Astrocyte of the spinal cord (primary cell): ENCODE data around the gene KCNQ1.

ENCODE experiments used
- DNase-seq: peaks from one replicate; pipeline ENCODE4 v3.0.0; 2011; ENCODE audit warnings: low read depth, low spot score
- H3K4me3 ChIP-seq: 2 replicates; pipeline ENCODE4 v1.5.1; 2011; ENCODE audit warnings: low read depth, mild to moderate bottlenecking, low read length, moderate library complexity
- in situ Hi-C: cut with HindIII; loops from 2 replicates; pipeline ENCODE4 v1.10.0; 2017; ENCODE audit warnings: low sequenced_read_pairs
- TF ChIP-seq, protein P1 (sequence below): IDR thresholded peaks from 2 replicates; pipeline ENCODE4 v1.5.1; 2012; ENCODE audit warnings: low read depth, mild to moderate bottlenecking, low read length, inconsistent platforms

KCNQ1 gene

DNA sequence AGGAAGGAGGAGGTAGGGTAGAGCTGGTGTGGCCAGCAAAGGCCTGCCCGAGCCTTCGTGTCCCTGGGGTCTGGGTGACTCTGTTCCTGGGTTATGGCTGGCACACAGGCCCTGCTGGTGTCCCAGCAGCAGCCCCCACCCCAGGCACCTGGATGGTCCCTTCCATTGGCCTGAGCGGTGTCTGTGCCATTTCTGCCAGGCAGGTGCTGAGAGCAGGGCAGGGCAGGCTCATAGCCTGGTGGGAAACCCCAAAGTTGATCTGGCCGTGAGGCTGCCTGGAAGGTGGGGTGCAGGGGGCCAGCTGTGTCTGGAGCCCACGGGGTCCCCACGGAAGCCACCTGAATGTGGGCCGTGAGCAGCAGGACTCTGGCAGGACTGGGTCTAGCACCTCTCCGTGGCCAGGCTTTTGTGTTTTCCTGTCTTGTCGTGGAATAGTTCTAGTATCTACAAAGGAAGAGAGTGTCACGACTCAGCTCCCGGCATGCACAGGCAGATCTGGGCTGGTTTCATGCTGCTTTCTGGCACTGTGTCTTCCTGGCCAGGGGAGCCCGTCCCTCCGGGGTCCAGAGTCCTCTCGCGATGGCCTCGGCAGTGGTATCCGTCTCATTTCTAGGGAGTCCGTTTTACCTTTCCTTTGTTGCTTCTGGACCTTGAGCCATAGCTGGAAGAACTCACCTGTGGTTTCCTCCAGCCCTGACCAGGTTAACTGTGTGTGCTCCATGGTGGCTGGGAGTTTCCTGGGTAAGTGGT lies 83.7 kb downstream of the KCNQ1 start:
- H3K4me3 ChIP-seq, result no peak overlapping the region
- no peak for DNase-seq
- in situ Hi-C loops, result no loop called here
- TF ChIP-seq, protein P1, sequence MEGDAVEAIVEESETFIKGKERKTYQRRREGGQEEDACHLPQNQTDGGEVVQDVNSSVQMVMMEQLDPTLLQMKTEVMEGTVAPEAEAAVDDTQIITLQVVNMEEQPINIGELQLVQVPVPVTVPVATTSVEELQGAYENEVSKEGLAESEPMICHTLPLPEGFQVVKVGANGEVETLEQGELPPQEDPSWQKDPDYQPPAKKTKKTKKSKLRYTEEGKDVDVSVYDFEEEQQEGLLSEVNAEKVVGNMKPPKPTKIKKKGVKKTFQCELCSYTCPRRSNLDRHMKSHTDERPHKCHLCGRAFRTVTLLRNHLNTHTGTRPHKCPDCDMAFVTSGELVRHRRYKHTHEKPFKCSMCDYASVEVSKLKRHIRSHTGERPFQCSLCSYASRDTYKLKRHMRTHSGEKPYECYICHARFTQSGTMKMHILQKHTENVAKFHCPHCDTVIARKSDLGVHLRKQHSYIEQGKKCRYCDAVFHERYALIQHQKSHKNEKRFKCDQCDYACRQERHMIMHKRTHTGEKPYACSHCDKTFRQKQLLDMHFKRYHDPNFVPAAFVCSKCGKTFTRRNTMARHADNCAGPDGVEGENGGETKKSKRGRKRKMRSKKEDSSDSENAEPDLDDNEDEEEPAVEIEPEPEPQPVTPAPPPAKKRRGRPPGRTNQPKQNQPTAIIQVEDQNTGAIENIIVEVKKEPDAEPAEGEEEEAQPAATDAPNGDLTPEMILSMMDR, result no peak

- in situ Hi-C loops, result no loop called here
- H3K4me3 ChIP-seq, result no peak overlapping the region
- TF ChIP-seq, protein P1, result no peak
- DNase-seq, result no peak
These were observed 84.4 kb downstream of the KCNQ1 start for GRCh38 chr11:2529173-2529572.

DNA sequence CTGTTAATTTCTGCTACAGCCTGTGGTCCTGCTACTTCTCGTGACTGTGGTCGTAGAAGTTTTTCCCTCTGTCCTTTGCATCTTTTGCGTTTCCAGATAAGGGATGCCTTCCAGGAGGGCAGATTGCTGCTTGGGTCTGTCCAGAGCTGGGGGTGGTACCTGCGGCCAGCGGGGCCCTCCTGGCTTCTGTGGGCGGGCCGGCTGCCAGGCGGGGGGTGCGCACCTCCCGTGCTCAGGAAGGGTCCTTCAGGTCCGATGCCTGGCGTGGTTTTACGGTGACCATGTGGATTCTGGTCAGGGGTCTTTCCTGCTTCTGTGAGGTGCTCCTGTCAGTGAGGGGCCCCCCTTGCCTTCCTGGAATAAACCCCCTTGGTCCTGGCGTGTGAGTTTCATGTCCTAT lies 84.8 kb downstream of the KCNQ1 start:
- no peak for DNase-seq
- TF ChIP-seq, protein P1, result no peak
- in situ Hi-C loops, result no loop called here
- H3K4me3 ChIP-seq, result no peak overlapping the region

DNA sequence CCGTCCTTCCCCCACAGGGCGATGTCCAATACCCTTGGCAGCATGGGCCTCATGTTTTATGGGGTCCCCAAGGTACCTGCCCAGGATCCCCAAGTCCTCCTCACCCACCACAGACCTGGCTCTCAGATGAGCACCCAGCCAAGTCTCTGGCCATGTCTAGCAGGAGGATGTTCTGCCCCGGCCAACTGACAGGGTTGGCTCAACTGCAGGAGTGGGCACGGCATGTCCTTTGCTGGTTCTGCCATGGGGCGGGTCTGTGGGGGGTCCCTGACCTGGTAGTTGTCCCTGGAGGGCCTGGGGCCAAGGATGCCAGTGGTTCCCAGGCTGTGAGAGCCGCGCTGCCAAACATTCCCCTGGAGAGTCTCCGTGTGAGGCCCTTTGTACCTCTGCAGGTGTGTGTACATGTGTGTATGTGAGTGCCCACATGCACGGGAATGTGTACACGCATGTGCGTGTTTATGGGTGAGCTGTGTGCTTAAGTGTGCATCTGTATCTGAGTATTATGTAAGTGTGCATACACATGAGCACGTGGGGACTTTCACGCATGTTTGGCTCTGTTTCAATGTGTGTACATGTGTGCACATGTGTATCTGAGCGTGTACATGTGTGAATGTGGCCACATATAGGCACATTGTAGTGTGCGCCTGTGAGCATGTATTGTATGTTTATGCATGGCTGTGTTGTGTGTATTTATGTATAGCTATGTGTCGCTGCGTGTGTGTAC lies 85.5 kb downstream of the KCNQ1 start:
- DNase-seq, result no peak
- in situ Hi-C loops, result no loop called here
- no peak overlapping the region for H3K4me3 ChIP-seq
- TF ChIP-seq, protein P1, result no peak

GRCh38 chr11:2530855-2531200 lies 86.0 kb downstream of the KCNQ1 start:
- TF ChIP-seq, protein P1, result no peak
- DNase-seq, result no peak
- H3K4me3 ChIP-seq, result no peak overlapping the region
- in situ Hi-C loops, result no loop called here

DNA sequence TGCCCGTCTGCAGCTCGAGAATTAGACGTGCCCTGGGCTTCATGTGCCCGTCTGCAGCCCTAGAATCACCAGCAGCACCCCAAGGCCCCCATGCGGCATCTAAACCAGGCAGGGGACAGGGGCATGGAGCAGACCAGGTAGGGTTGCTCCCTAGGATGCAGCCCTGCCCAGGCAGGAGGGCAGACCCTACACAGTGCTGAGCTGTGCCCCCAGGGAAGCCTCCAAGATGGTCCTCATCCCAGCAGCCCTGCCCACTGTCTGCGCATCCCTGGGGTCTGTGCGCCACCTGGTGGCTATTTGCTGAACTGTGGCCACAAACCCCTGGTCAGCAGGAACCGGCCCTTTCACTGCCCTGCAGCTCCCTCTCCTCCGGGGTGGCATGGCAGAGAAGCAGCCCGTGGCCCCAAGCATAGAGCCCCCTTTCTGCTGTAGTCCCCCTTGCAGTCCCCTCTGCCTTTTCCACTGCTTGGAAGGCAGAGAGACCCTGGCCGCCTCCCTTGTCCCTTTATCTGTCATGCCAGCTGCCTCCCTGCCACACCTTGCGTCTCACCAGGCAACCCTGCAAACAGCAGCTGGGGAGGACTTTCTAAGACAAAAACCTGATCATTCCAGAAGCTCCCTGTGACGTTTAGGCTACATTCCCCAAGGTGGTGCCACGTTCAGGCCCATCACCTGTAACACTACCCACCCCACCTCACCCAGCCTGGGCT lies 86.6 kb downstream of the KCNQ1 start:
- H3K4me3 ChIP-seq, result no peak overlapping the region
- in situ Hi-C loops, result no loop called here
- peak; percentile 41 for DNase-seq
- TF ChIP-seq, protein P1, result peak; percentile 95
